Measurements from ENCODE around the gene KBTBD12. TPM values are rescaled to one million over a fixed set of nuclear protein-coding genes. Genes with fewer than 3 reads are reported as not detected.

The KBTBD12 gene
- total and polyA plus RNA-seq, 2 of the 13 experiments (the other 11 are each of a cell fraction or from before 2014, with no cell fraction given): not detected

GRCh38 chr3:127986803-127987202 lies 71.8 kb downstream of the KBTBD12 start (continued):
- no peak for TF ChIP-seq SIN3A (IDR thresholded peaks at IDR 0.05; ENCODE audit: borderline replicate concordance, low read depth, low read length)
- TF ChIP-seq ZNF530 (CRISPR knock-in tag; IDR thresholded peaks at IDR 0.05; ENCODE audit: low read depth): no peak

GRCh38 chr3:127987309-127987995 lies 72.4 kb downstream of the KBTBD12 start:
- Histone ChIP-seq H3K27me3 (ENCODE audit: control insufficient read depth in 1 of 2, insufficient read depth in 2 of 2, low read length in 2 of 2) (peaks cover 0 to 31% of the 10 kb centered on the region in 2 experiments; a peak in 3 of 5 replicates), H3K79me2 (ENCODE audit: insufficient read depth, low read length) (no peaks in the 10 kb centered on the region), H2AFZ (ENCODE audit: low read length) (no peak overlapping the region), H3K4me1 (ENCODE audit: insufficient read depth, low read length) (no peaks in the 10 kb centered on the region), H3K36me3 (replicated peaks in 1 of 2; ENCODE audit: control insufficient read depth in 1 of 2, insufficient read depth in 2 of 2, low read length in 2 of 2) (no peaks in the 10 kb centered on the region), H4K20me1 (ENCODE audit: insufficient read depth, low read length) (no peaks in the 10 kb centered on the region), H3K27ac (ENCODE audit: extremely low read length, insufficient read depth, low read length) (no peak overlapping the region), H3K9me3 (ENCODE audit: low read length) (no peaks in the 10 kb centered on the region), H3K4me3 (replicated peaks in 1 of 3; ENCODE audit: insufficient read depth in 1 of 3, low read depth in 2 of 3, low read length in 3 of 3) (no peak overlapping the region), H3K9ac (ENCODE audit: insufficient read depth, low read depth, low read length) (no peak overlapping the region), H3K4me2 (ENCODE audit: low read depth, low read length) (no peak overlapping the region)
- no peak for DNase-seq (ENCODE audit: low spot score)
- TF ChIP-seq HNRNPUL1 (IDR thresholded peaks at IDR 0.05; ENCODE audit: low read depth, low read length) (no peak), ZHX2 (IDR thresholded peaks at IDR 0.05; ENCODE audit: low read depth) (no peak), ZHX2 (CRISPR knock-in tag; IDR thresholded peaks at IDR 0.05; ENCODE audit: borderline replicate concordance) (no peak), TCF12 (IDR thresholded peaks at IDR 0.05) (no peak), TCF12 (CRISPR knock-in tag; IDR thresholded peaks at IDR 0.05) (no peak), ZSCAN5A (CRISPR knock-in tag; IDR thresholded peaks at IDR 0.05; ENCODE audit: borderline replicate concordance) (no peak), ARID3A (IDR thresholded peaks at IDR 0.05; ENCODE audit: low read depth, low read length) (no peak), SNAPC2 (CRISPR knock-in tag; IDR thresholded peaks at IDR 0.05) (no peak), NFIB (CRISPR knock-in tag; IDR thresholded peaks at IDR 0.05; ENCODE audit: borderline replicate concordance) (no peak), ZNF468 (CRISPR knock-in tag; IDR thresholded peaks at IDR 0.05) (no peak), ZNF160 (CRISPR knock-in tag; IDR thresholded peaks at IDR 0.05) (no peak)
- ATAC-seq: no peak
- in situ Hi-C loops (cut with HindIII; ENCODE audit: extremely low pct_ligation_motif_present, low pct_unique_long_range_greater_than_20kb): no loop called here
- ChIA-PET POLR2A (no interaction called here), CTCF (ENCODE audit: low intra/inter-chr PET ratio, low total read pairs) (no interaction called here)
- intact Hi-C loops (cut with micrococcal nuclease; ENCODE audit: unreplicated experiment): no loop called here
- BruUV-seq (replicated peaks): no TSS peak
- whole genome bisulfite sequencing (ENCODE audit: low lambda C conversion rate): 35% methylated on average over 7 of the region's 7 CpGs
- FAIRE-seq: no peak

All from HepG2 (cell line).